ENCODE measurements around the gene TEX11.
"Not testable (repeated sequence)": the region's sequence is repeated elsewhere in the genome, so short reads cannot be mapped to it uniquely, and the experiment has no call there.

TEX11 gene

DNA sequence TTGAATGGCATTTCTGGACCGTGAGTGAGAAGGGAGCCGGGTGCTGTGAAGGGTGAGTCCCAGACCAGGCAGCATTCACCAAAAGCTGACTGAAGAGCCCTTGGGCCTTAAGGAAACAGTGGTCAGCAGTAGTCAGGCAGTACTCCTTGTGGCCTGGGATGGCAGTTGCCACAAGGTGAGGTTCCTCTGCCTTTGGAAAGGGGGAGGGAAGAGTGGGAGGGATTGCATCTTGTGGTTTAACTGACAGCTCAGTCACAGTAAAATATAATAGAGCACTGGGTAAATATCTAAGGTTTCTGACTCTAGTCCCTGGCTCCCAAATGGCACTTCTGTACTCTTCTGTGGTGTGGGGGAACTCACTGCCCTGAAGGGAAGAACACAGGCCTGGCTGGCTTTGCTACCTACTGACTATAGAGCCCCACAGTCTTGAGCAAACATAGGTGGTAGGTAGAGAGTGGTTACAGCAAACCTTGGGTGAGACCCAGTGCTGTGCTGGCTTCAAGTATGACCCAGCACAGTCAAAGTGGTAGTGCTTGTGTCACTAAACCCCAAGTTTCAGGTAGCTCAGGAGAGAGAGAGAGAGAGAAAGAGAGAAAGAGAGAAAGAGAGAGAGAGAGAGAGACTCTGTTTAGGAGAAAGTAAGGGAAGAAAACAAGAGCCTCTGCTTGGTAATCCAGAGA, 154.2 kb downstream of the TEX11 start:
- FAIRE-seq: no peak

DNA sequence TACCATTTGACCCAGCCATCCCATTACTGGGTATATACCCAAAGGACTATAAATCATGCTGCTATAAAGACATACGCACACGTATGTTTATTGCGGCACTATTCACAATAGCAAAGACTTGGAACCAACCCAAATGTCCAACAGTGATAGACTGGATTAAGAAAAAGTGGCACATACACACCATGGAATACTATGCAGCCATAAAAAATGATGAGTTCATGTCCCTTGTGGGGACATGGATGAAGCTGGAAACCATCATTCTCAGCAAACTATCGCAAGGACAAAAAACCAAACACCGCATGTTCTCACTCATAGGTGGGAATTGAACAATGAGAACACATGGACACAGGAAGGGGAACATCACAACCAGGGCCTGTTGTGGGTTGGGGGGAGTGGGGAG, 174.7 kb downstream of the TEX11 start:
- FAIRE-seq: not testable (repeated sequence)

DNA sequence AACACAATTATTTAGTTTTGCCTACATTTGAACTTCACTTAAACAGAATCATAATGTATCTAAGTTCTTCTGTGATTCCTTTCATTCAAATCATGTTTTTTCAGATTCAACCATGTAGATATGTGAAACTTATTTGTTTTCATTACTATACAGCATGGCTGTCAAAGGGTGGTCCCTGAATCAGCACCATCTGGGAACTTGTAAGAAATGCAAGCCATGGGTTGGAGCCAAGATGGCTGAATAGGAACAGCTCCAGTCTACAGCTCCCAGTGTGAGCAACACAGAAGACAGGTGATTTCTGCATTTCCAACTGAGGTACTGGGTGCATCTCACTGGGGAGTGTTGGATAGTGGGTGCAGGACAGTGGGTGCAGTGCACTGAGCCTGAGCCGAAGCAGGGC, 180.6 kb downstream of the TEX11 start:
- not testable (repeated sequence) for FAIRE-seq

DNA sequence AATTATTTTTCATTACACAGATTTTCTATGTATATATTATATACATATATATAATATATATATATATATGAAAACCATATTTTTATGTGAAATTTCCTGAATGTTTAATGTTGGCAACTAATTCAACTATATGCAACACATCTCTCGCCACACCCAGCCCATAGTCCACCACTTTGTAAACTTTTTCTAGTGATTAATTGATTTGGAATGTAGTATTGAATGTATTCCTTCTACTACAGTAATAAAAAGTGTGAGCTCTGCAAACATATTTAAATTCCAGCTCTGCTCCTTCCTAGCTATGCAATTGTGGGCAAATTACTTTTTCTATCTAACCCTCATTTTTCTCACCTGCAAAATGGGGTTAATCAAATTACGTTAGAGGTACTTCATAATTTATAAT, 187.8 kb downstream of the TEX11 start:
- no peak for FAIRE-seq

DNA sequence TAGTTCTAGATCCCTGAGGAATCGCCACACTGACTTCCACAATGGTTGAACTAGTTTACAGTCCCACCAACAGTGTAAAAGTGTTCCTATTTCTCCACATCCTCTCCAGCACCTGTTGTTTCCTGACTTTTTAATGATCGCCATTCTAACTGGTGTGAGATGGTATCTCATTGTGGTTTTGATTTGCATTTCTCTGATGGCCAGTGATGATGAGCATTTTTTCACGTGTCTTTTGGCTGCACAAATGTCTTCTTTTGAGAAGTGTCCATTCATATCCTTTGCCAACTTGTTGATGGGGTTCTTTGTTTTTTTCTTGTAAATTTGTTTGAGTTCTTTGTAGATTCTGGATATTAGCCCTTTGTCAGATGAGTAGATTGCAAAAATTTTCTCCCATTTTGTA, 197.2 kb downstream of the TEX11 start:
- FAIRE-seq: not testable (repeated sequence)

DNA sequence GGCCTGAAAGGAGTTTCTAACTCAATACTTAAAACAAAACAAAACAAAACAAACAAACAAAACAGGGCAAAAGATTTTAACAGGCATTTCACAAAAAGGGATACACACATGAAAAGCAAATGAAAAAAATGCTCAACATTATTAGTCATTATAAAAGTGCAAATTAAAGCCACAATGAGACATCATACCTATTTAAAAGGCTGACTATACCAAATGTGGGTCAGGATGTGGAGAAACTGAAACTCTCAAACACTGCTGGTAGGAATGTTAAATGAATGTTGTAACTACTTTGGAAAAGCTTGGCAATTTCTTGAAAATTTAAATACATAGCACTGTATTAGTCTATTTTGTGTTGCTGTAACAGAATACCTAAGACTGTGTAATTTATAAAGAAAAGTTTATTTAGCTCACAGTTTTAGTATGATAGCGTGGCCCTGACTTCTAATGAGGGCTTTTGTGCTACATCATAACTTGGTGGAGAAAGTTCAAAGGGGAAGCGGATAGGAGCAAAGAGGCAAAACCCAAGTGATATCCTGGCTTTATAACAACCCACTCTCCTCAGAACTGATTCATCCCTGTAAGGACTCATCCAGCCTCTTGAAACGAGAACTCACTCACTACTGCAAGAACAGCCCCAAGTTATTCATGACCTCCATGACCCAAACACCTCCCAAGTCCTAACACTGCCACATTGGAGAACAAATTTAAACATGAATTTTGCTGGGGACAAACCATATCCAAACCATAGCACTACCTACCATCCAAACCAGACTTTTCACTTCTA, 214.0 kb downstream of the TEX11 start:
- no peak for FAIRE-seq

DNA sequence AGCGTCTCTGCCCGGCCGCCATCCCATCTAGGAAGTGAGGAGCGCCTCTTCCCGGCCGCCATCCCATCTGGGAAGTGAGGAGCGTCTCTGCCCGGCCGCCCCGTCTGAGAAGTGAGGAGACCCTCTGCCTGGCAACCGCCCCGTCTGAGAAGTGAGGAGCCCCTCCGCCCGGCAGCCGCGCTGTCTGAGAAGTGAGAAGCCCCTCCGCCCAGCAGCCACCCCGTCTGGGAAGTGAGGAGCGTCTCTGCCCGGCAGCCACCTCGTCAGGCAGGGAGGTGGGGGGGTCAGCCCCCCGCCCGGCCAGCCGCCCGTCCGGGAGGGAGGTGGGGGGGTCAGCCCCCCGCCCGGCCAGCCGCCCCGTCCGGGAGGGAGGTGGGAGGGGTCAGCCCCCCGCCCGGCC, 229.1 kb downstream of the TEX11 start:
- FAIRE-seq: not testable (repeated sequence)

DNA sequence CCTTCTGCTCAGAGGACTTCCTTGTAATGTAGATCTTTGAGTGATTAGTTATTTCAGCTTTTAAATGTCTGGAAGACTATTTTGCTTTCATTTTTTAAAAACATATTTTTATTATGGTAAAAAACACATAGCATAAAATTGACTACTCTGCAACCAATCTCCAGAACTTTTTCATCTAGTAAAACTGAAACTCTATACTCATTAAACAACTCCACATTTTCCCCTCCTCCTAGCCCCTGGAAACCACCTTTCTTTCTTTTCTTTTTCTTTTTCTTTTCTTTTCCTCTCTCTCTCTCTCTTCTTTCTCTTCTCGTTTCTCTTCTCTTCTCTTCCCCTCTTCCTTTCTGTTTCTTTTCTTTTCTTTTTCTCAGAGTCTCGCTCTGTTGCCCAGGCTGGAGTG, 233.2 kb downstream of the TEX11 start:
- no peak for FAIRE-seq

DNA sequence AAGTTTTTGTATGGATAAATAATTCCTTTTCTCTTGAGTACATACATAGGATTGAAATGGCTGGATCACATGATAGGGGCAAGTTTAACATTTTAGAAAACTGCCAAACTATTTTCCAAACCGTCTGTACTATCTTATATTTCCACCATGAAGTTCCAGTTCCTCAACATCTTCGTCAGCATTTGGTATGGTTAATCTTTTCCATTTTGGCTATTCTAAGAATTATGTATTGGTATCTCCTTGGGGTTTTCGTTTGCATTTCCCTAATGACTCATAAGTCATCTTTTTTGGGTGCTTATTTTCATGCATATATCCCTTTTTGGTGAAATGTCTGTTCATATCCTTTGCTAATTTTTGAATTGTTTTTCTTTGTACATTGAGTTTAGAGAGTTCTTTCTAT, 236.2 kb downstream of the TEX11 start:
- no peak for FAIRE-seq

DNA sequence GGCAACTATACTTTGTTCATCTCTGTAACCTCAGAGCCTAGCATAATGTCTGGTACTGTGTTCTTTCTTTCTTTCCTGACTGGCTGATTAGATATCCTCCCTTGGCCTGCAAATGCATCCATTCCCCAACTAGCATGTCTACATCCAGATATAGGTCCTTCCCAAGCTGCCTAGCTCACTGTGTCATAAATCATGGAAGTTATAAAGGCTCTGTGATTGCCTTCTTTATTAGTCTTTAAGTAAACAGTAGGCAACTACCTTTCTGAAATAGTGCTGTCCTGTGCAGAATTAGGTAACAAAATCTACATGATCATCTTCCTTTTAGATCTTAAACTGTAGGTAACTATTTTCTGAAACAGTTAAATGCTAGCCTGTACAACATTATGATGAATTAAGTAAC, 239.4 kb downstream of the TEX11 start:
- FAIRE-seq: no peak

DNA sequence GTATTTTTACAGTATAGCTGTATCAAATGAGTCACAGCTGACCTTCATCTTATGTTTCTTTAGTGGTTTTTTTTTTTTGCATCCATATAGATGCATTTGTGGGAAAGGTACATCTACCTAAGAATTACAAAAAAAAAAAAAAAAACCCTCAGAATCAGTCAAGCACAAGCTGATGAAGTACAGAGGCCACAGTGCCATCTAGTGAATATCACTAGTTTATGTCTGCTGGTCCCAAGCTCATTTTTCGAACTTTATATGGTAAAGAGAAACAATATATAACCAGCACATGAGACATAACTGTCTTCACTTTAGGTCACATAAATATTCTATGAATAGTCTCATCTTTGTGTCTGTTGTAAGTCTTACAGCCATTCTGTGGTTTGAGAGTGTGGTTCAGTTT, 243.8 kb downstream of the TEX11 start:
- peak; percentile 38 for FAIRE-seq

DNA sequence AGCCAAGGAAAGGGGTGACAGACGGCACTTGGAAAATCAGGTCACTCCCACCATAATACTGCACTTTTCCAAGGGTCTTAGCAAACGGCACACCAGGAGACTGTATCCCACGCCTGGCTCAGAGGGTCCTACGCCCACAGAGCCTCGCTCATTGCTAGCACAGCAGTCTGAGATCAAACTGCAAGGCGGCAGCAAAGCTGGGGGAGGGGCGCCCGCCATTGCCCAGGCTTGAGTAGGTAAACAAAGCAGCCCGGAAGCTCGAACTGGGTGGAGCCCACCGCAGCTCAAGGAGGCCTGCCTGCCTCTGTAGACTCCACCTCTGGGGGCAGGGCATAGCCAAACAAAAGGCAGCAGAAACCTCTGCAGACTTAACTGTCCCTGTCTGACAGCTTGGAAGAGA, 247.4 kb downstream of the TEX11 start:
- not testable (repeated sequence) for FAIRE-seq

DNA sequence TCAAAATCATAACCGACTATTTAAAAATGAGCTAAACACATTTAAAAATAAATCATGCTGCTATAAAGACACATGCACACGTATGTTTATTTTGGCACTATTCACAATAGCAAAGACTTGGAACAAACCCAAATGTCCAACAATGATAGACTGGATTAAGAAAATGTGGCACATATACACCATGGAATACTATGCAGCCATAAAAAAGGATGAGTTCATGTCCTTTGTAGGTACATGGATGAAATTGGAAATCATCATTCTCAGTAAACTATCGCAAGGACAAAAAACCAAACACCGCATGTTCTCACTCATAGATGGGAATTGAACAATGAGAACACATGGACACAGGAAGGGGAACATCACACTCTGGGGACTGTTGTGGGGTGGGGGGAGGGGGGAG, 251.0 kb downstream of the TEX11 start:
- FAIRE-seq: not testable (repeated sequence)

DNA sequence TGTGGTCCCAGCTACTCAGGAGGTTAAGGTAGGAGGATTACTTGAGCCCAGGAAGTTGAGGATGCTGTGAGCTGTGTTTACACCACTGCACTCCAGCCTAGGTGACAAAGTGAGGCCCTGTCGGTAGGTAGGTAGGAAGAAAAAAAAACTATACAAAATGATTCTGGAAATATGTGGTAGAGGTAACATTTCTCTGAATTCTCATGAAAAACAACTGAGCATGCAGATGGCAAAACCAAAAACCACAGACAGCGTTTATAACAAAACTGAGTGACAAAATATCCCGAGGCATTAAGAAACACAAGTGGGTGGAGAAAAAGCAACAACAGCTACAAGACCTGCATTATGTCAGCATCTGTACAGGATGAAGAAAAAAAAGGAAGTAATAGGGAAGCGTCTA, 252.2 kb downstream of the TEX11 start:
- no peak for FAIRE-seq

DNA sequence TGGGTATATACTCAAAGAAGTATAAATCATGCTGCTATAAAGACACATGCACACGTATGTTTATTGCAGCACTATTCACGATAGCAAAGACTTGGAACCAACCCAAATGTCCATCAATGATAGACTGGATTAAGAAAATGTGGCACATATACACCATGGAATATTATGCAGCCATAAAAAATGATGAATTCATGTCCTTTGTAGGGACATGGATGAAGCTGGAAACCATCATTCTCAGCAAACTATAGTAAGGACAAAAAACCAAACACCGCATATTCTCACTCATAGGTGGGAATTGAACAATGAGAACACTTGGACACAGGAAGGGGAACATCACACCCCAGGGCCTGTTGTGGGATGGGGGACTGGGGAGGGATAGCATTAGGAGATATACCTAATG, 260.6 kb downstream of the TEX11 start:
- not testable (repeated sequence) for FAIRE-seq

DNA sequence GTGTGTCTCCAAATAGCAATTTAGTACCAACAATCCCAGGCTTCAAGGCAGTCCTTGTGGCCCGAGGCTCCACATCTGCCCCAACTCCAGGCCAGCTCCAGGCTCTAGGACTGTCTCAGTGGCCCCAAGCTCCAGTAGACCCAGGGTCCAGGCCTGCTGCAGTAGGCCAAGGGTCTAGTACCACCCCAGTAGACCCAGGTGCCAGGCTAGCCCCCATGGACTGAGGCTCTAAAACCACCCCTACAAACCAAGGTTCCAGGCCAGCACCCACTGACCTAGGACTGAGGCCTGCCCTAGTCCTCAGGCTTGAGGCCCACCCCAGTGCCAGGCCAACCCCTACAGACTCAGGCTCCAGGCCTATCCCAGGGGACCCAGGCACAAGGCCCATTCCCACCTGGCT, 272.3 kb downstream of the TEX11 start:
- FAIRE-seq: no peak

DNA sequence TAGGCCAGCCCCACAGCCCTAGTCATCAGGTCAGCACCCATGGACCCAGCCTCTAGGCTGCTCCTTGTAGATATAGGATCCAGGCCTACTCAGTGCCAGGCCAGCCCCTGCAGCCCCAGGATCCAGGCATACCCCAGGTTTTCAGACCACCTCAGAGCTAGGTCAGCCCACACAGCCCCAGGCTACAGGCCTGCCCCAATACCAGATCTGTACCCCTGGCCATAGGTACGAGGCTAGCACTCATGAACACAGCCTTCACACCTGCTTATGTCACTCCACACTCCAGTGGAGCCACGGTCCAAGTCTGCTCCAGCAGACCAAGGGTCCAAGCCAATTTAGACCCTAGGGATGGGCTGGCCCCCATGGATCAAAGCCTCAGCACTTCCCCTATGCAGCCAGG, 272.8 kb downstream of the TEX11 start:
- no peak for FAIRE-seq

DNA sequence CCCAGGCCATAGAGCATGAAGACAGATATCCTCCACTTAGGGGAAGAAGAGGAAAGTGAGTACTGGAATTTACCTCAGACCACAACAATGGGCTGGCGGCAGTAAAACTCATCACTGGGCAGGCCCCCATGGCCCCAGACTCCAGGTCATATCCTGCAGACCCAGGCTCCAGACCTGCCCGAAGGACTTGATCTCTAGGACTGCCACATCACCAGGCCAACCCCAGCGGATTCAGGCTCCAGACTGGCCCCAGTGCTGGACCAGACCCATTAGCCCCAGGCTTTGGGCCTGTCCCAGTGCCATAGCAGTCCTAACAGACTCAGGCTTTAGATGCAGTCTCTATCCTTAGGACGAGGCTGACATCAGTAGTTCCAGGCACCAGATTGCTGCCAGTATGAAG, 273.3 kb downstream of the TEX11 start:
- no peak for FAIRE-seq

DNA sequence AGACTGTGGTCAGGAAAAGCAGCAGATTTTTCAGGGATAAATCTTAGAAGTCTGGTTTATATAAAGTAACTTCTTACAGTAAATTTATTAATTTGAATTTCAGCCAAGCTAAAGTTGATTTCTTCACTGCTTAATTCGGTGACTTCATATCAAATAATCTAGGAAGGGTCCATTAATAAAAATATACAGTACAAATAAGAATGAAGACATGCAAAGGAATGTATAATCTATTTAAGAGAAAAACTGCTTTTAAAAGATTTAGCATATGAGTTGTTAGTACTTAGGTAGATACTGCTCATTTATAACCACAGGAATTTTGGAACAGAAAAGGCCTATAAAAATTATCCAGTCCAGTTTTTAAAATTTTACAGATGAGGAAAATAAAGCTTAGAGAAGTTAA, 286.8 kb downstream of the TEX11 start:
- no peak for FAIRE-seq

DNA sequence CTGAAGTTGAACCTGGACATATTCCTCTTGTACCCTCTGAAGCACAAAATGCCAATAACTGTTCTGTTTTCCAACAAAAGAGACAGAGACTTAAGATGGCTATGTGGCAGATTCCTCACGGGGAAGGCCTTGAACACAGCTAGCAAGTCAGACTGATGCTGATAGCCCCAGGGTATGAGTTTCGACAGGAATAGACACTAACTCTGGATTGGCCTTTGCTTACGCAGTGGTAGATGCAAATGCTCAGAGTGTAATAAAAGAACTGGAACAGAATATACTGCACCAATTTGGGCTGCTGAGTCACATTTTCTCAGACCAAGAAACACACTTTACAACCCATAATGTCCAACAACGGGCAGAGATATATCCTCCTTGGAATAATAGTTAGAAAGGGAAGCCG, 290.0 kb downstream of the TEX11 start:
- FAIRE-seq: no peak

DNA sequence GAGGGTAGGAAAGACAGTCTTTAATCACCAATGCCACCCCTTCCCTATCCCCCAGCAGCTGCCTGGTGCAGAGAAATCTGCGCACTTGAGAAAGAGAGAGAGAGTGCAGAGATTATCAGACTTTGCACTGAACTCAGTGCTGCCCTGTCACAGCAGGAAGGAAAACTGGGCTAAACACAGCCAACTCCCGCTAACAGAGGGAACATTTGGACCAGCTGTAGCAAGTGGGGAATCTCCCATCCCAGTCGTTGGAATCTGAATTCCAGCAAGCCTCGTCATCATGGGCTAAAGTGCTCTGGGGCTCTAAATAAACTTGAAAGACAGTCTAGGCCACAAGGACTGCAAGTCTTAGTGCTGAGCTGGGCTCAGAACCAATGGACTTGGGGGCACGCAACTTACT, 295.2 kb downstream of the TEX11 start:
- no peak for FAIRE-seq

DNA sequence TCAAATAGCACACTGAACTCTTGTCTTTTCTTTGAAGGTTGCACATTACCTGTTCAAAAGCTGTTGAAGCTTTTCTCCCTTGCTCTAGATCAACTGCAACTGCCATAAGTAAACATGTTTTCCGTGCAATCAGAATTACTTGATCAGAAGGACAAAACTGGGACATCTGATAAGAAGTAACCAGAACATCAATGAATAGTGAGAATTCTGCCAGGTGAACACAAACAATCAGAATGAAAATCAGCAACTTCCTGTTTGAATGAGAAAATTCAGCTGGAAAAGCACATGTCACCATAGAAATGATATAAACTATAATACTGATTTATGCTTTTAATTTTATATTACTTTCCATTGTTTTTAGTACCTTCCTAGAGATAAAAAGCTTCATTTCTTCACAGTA, 303.2 kb downstream of the TEX11 start:
- no peak for FAIRE-seq

DNA sequence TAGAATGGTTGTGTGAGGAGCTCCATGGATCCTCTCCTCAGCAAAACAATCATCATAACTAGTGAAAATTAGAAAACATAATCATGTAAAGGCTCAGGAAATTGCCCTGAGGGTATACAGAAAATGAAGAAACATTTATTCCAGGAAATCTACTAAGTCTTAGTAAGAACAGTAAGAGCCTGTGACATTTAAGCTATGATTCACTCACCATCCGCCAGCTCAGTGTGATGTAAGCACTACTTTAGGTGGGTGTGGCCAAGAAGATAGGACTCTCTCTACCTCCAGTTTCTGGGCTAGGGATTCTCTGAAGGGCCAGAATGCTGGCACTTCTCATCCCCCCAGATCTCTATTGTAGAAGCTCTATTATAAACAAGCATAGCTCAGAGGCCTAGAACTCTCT, 316.4 kb downstream of the TEX11 start:
- no peak for FAIRE-seq

DNA sequence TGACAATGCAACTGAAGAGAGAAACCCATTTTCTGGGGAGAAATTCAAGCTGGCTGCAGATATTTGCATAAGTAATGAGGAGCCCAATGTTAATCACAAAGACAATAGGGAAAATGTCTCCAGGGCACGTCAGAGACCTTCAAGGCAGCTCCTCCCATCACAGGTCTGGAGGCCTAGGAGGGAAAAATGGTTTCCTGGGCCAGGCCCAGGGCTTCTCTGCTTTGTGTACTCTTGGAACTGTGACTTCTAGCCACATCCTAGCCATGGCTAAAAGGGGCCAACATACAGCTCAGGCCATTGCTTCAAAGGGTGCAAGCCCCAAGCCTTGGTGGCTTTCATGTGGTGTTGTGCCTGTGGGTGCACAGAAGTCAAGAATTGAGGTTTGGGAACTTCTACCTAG, 321.4 kb downstream of the TEX11 start:
- not testable (repeated sequence) for FAIRE-seq

DNA sequence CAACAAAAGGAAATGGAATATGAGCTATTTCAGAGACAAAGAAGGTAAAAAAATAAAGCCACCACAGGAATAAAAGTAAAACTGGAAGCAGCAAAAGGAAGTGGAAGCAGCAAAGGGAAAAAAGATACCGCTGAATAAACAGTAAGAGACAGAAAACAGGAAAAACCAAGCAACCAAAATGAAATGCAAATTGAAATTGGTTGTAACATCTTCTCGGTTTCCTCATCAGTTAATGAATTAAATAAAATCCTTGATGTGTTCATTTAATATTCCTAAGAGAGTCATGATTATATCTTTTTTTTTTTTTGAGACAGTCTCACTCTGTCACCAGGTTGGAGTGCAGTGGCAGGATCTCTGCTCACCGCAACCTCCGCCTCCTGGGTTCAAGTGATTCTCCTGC, 331.1 kb downstream of the TEX11 start:
- no peak for FAIRE-seq
